CD4-positive, CD25-positive, alpha-beta regulatory T cell (primary cell): Measurements from ENCODE around the gene MORC3. TPM values are rescaled to one million over a fixed set of nuclear protein-coding genes. Genes with fewer than 3 reads are reported as not detected.

ENCODE experiments used
- ATAC-seq, 2 donors: fragments of 150-1000 bp; cut with Tn5 transposase; one replicate each; pipeline ENCODE4 v1.10.0; 2021; ENCODE audit warnings: low read depth in 2 of 2, moderate number of reproducible peaks in 2 of 2, moderate library complexity in 1 of 2
- DNase-seq, 3 donors: peaks; one replicate each; pipeline versions ENCODE4 v3.0.0 to v3.0.0-alpha.2; 2012 to 2022; ENCODE audit warnings: mixed read lengths in 1 of 3
- H3K27ac ChIP-seq: one replicate; pipeline ENCODE4 v1.7.0; 2013; ENCODE audit warnings: mild to moderate bottlenecking, low read length; ENCODE audit not compliant: insufficient read depth, poor library complexity, severe bottlenecking
- H3K27me3 ChIP-seq: one replicate; pipeline ENCODE4 v1.7.0; 2013; ENCODE audit warnings: low read length; ENCODE audit not compliant: control insufficient read depth, insufficient read depth
- H3K36me3 ChIP-seq: one replicate; pipeline ENCODE4 v1.7.0; 2013; ENCODE audit warnings: mild to moderate bottlenecking, low read length, moderate library complexity; ENCODE audit not compliant: control insufficient read depth, insufficient read depth
- H3K4me1 ChIP-seq: 2 replicates; pipeline ENCODE4 v1.7.0; 2013; ENCODE audit warnings: mild to moderate bottlenecking, low read length; ENCODE audit not compliant: insufficient read depth, control insufficient read depth, poor library complexity, severe bottlenecking
- H3K4me3 ChIP-seq: one replicate; pipeline ENCODE4 v1.7.0; 2013; ENCODE audit warnings: low read depth, mild to moderate bottlenecking, low read length, moderate library complexity
- H3K9me3 ChIP-seq, 2 experiments: 1 replicate in 1 of 2; 2 replicates in 1 of 2; pipeline ENCODE4 v1.7.0; 2013; ENCODE audit warnings: low read length in 2 of 2, mild to moderate bottlenecking in 1 of 2, moderate library complexity in 1 of 2; ENCODE audit not compliant: control insufficient read depth in 2 of 2
- H3K27ac Mint-ChIP-seq, 3 donors: one replicate each; pipeline ENCODE4 v1.8.0; 2020 to 2022; ENCODE audit warnings: mild to moderate bottlenecking in 3 of 3, mixed read lengths in 3 of 3, moderate library complexity in 2 of 3
- H3K27me3 Mint-ChIP-seq: one replicate; pipeline ENCODE4 v1.8.0; 2022; ENCODE audit warnings: mild to moderate bottlenecking, mixed read lengths
- H3K36me3 Mint-ChIP-seq: one replicate; pipeline ENCODE4 v1.8.0; 2020; ENCODE audit warnings: mixed read lengths
- H3K4me1 Mint-ChIP-seq, 4 donors: one replicate each; pipeline ENCODE4 v1.8.0; 2020 to 2022; ENCODE audit warnings: mixed read lengths in 4 of 4, mild to moderate bottlenecking in 1 of 4
- H3K4me3 Mint-ChIP-seq, 4 donors: one replicate each; pipeline ENCODE4 v1.8.0; 2020 to 2022; ENCODE audit warnings: mild to moderate bottlenecking in 4 of 4, mixed read lengths in 4 of 4, moderate library complexity in 3 of 4
- H3K9me3 Mint-ChIP-seq, 7 donors: one replicate each; pipeline ENCODE4 v1.8.0; 2020 to 2022; ENCODE audit warnings: mixed read lengths in 7 of 7, mild to moderate bottlenecking in 3 of 7, moderate library complexity in 2 of 7
- polyA plus RNA-seq, 4 donors: library from polyadenylated mRNA; unstranded; fragments of 300-500 nt; fragmentation: Illumina TruSeq; gene quantifications; one replicate each; pipeline ENCODE4 v1.2.3, GENCODE V29; 2021
- total RNA-seq: library from RNA; stranded (reverse); gene quantifications from one replicate; pipeline ENCODE4 v1.2.3, GENCODE V29; 2022

Gene MORC3
- total and polyA plus RNA-seq, 5 donors from 2014 or later = 31.8 to 68.2 (median 44.9) TPM

DNA sequence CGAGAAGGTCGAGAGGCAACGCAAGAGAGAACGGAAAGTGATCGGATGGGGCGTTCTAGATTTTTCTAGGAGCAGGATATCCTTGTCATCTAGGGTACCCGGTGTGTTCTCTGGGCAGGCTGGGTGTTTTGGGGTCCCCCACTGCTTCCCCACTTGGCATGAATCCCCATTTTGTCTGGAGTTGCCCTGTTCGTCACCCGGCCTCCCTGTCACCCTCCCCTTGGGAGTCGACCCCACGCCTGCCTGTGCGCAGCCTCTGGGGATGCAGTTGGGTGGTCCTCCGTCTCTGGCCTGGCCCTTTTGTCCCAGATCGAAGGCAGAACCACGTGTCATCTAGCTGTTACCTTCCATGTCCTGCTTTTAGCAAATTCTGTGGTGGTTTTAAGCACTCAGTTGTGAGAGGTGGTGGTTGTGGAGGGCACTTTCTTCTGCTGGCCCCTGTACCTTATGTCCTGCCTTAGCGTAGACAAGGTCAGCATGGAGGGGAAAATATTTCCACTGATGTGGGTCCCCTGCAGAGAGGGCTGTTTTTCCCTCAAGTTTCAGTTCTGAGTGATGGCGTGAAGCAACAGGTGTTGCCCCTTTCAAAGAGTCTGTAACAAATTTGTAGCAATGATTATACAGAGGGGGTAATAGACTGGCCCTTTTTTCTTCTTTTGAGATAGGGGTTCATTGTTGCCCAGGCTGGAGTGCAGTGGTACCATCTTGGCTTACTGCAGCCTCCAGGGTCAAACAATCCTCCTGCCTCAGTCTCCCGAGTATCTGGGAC is 100.8 kb downstream of the MORC3 start:
- H3K27ac Mint-ChIP-seq = peak overlapping the region in 2 of 3 donors; percentile 32 to 62
- H3K27me3 ChIP-seq = no peaks in the 10 kb centered on the region
- H3K27ac ChIP-seq = no peak overlapping the region
- H3K36me3 Mint-ChIP-seq = peaks cover 5% of the 10 kb centered on the region
- DNase-seq (no peak), ATAC-seq (no peak)
- H3K27me3 Mint-ChIP-seq = no peaks in the 10 kb centered on the region
- no peaks in the 10 kb centered on the region for H3K9me3 Mint-ChIP-seq
- peaks cover 7% of the 10 kb centered on the region for H3K36me3 ChIP-seq
- no peak overlapping the region for H3K4me3 Mint-ChIP-seq
- H3K4me3 ChIP-seq = no peak overlapping the region
- H3K9me3 ChIP-seq = no peaks in the 10 kb centered on the region
- no peaks in the 10 kb centered on the region for H3K4me1 ChIP-seq
- H3K4me1 Mint-ChIP-seq = no peaks in the 10 kb centered on the region

- ATAC-seq (no peak), DNase-seq (peak in 1 of 3 donors; percentile 47)
- Histone ChIP-seq H3K27me3 (no peaks in the 10 kb centered on the region), H3K4me1 (no peaks in the 10 kb centered on the region), H3K27ac (no peak overlapping the region), H3K9me3 (no peaks in the 10 kb centered on the region), H3K4me3 (no peak overlapping the region), H3K36me3 (no peaks in the 10 kb centered on the region)
- no peaks in the 10 kb centered on the region for H3K4me1 Mint-ChIP-seq
- no peak overlapping the region for H3K4me3 Mint-ChIP-seq
- H3K9me3 Mint-ChIP-seq = no peaks in the 10 kb centered on the region
- no peak overlapping the region for H3K27ac Mint-ChIP-seq
- no peaks in the 10 kb centered on the region for H3K27me3 Mint-ChIP-seq
- H3K36me3 Mint-ChIP-seq = no peaks in the 10 kb centered on the region
These were observed 102.5 kb downstream of the MORC3 start for GRCh38 chr21:36422279-36423098.

DNA sequence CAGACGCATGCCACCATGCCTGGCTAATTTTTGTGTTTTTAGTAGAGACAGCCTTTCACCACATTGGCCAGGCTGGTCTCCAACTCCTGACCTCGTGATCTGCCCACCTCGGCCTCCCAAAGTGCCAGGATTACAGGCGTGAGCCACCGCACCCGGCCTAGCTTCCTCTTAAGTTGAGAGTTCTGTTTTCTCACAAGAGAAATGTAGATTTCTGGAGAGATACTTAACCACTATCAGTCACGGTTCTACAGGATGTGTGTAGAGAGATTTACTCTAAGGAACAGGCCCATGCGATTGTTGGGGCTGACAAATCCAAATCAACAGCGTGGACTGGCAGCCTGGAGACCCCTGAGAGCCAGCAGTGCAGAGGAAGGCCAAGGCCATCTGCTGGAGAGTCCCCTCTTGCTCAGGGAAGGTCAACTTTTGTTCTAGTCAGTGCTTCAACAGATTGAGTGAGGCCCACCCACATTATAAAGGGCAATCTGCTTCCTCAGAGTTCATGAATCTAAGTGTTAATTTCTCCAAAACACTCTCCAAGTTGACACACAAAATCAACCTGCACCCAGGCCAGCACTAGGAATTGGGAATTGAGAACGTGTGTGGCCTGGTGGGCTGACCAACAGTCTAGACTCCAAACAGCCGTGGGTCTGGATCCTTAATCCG is 103.9 kb downstream of the MORC3 start:
- no peaks in the 10 kb centered on the region for H3K36me3 ChIP-seq
- H3K4me3 ChIP-seq = no peak overlapping the region
- H3K9me3 Mint-ChIP-seq = no peaks in the 10 kb centered on the region
- H3K36me3 Mint-ChIP-seq = no peaks in the 10 kb centered on the region
- H3K9me3 ChIP-seq = no peaks in the 10 kb centered on the region
- DNase-seq = peak in 1 of 3 donors; percentile 20
- H3K27me3 Mint-ChIP-seq = no peaks in the 10 kb centered on the region
- no peak for ATAC-seq
- no peaks in the 10 kb centered on the region for H3K27me3 ChIP-seq
- H3K4me1 ChIP-seq = no peaks in the 10 kb centered on the region
- no peaks in the 10 kb centered on the region for H3K4me1 Mint-ChIP-seq
- H3K27ac Mint-ChIP-seq = no peak overlapping the region
- no peak overlapping the region for H3K4me3 Mint-ChIP-seq
- no peak overlapping the region for H3K27ac ChIP-seq

DNA sequence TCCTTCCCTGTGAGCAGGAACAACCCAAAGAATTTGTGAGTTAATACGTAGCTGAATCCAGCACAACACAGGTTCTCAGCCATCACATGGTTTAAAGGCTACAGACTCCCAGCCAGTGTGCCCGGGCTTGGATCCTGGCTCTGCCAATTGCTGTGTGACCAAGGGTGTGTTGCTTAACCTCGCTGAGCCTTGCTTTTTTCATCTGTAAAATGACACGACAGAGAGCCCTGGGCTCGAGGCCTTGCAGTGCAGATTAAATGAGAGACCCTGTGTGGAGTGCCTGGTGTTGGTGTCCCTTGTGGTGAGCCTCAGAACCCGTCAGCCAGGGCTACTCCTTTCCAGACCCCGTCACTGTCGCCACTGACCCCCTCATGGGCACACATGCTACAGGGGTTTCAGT is 104.6 kb downstream of the MORC3 start:
- H3K4me1 Mint-ChIP-seq = no peaks in the 10 kb centered on the region
- no peak overlapping the region for H3K27ac Mint-ChIP-seq
- Histone ChIP-seq H3K27ac (no peak overlapping the region), H3K4me1 (no peaks in the 10 kb centered on the region), H3K36me3 (no peaks in the 10 kb centered on the region), H3K4me3 (no peak overlapping the region), H3K27me3 (no peaks in the 10 kb centered on the region), H3K9me3 (no peaks in the 10 kb centered on the region)
- no peaks in the 10 kb centered on the region for H3K36me3 Mint-ChIP-seq
- no peak for DNase-seq
- H3K9me3 Mint-ChIP-seq = no peaks in the 10 kb centered on the region
- no peak for ATAC-seq
- no peak overlapping the region for H3K4me3 Mint-ChIP-seq
- H3K27me3 Mint-ChIP-seq = no peaks in the 10 kb centered on the region

- Histone ChIP-seq H3K27ac (no peak overlapping the region), H3K9me3 (no peaks in the 10 kb centered on the region), H3K27me3 (no peaks in the 10 kb centered on the region), H3K4me3 (no peak overlapping the region), H3K4me1 (peaks cover 6% of the 10 kb centered on the region), H3K36me3 (no peaks in the 10 kb centered on the region)
- Mint-ChIP-seq H3K9me3 (no peaks in the 10 kb centered on the region), H3K27me3 (peaks cover 6% of the 10 kb centered on the region), H3K36me3 (no peaks in the 10 kb centered on the region), H3K4me1 (peaks cover 0 to 7% (median 3%) of the 10 kb centered on the region in 4 donors), H3K27ac (no peak overlapping the region), H3K4me3 (no peak overlapping the region)
- ATAC-seq (no peak), DNase-seq (no peak)
These were observed 105.3 kb downstream of the MORC3 start for GRCh38 chr21:36425286-36425685.

Other genes starting within 250 kb of the MORC3 start
- 1.8 TPM for gene CBR3, start 185.1 kb upstream of the MORC3 start, total RNA-seq
- 10 to 100 TPM in 3 of 4 donors, 1 to 10 TPM in 1; 4.7 to 13.2 (median 10.8) TPM for gene CBR3, start 185.1 kb upstream of the MORC3 start, polyA plus RNA-seq
- 34.6 TPM for gene DOP1B, start 163.4 kb upstream of the MORC3 start, total RNA-seq
- 1 to 10 TPM; 3.5 to 9.1 (median 6.3) TPM for gene DOP1B, start 163.4 kb upstream of the MORC3 start, polyA plus RNA-seq
- 10.0 TPM for gene CHAF1B, start 65.2 kb downstream of the MORC3 start, total RNA-seq
- 1 to 10 TPM; 1.4 to 4.9 (median 2.9) TPM for gene CHAF1B, start 65.2 kb downstream of the MORC3 start, polyA plus RNA-seq
- gene CLDN14, start 159.9 kb downstream of the MORC3 start, total RNA-seq = not detected
- gene CLDN14, start 159.9 kb downstream of the MORC3 start, polyA plus RNA-seq = not detected